IgD-negative memory B cell (primary cell): Measurements from ENCODE around the gene GALNT9. TPM values are rescaled to one million over a fixed set of nuclear protein-coding genes. Genes with fewer than 3 reads are reported as not detected.
"Not testable (repeated sequence)": the region's sequence is repeated elsewhere in the genome, so short reads cannot be mapped to it uniquely, and the experiment has no call there.

ENCODE experiments used
- H3K27ac Mint-ChIP-seq, 3 donors: one replicate each; pipeline ENCODE4 v1.8.0; 2020 to 2022; ENCODE audit warnings: mild to moderate bottlenecking in 3 of 3, mixed read lengths in 3 of 3, moderate library complexity in 1 of 3
- H3K27me3 Mint-ChIP-seq: one replicate; pipeline ENCODE4 v1.8.0; 2021; ENCODE audit warnings: mixed read lengths
- H3K36me3 Mint-ChIP-seq: one replicate; pipeline ENCODE4 v1.8.0; 2020; ENCODE audit warnings: mild to moderate bottlenecking, mixed read lengths
- H3K4me1 Mint-ChIP-seq, 3 donors: one replicate each; pipeline ENCODE4 v1.8.0; 2020 to 2022; ENCODE audit warnings: mixed read lengths in 3 of 3, mild to moderate bottlenecking in 1 of 3
- H3K4me3 Mint-ChIP-seq, 4 donors: one replicate each; pipeline ENCODE4 v1.8.0; 2020 to 2022; ENCODE audit warnings: mild to moderate bottlenecking in 4 of 4, mixed read lengths in 4 of 4, moderate library complexity in 3 of 4
- H3K9me3 Mint-ChIP-seq, 3 donors: one replicate each; pipeline ENCODE4 v1.8.0; 2020 to 2021; ENCODE audit warnings: mixed read lengths in 3 of 3, mild to moderate bottlenecking in 1 of 3
- polyA plus RNA-seq: library from polyadenylated mRNA; unstranded; fragments of 300-500 nt; fragmentation: Illumina TruSeq; gene quantifications from one replicate; pipeline ENCODE4 v1.2.3, GENCODE V29; 2021

The GALNT9 gene
- polyA plus RNA-seq, 1 donor from 2014 or later = 1.5 TPM

DNA sequence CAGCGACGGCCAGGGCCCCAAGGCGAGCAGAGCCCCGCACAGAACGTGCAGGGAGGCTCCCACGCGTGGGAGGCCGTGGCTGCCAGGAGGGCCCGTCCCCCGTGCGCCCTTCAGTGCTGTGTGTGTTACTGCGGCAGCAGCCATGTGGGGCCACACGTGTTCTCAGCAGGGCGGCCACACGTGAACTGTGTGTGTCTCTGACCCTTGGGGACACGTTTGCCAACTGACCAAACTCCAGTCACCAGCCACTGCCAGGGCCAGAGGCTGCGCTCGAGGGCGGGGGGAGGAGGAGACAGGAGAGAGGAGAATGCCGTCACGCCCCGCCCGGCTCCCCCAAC, 57.7 kb downstream of the GALNT9 start:
- Mint-ChIP-seq H3K27me3 (peaks cover 3% of the 10 kb centered on the region), H3K4me1 (no peaks in the 10 kb centered on the region), H3K9me3 (no peaks in the 10 kb centered on the region), H3K4me3 (no peak overlapping the region), H3K36me3 (no peaks in the 10 kb centered on the region), H3K27ac (no peak overlapping the region)

DNA sequence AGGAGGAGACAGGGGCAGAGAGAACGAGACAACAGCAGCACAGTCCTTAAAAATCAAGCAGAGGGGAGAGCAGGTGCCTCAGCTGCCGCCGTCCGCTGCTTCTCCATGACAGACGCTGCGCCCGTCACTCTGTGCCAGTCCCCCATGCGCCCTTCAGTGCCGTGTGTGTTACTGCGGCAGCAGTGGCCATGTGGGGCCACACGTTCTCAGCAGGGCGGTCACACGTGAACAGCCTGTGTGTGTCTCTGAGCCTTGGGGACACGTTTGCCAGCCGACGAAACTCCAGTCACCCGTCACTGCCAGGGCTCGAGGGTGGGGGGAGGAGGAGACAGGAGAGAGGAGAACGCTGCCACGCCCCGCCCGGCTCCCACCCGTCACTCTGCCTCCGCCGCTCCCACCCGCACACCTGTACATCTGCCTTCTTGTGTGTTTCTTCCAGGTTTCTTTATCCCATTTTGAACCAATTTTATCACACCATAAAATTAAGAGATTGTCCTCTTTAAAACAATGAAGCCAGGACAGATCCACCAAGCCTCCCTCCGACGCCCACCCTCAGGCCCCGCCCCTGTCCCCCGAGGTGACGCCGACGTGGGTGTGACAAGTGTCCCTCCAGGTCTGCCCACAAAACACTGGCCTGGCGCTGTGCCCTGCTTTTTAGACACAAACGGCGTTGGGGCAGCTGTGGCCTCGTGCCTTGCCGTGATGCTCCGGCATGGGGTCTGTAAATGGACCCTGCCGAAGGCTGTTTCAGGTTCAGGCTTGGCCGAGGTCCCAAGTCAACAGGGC, 58.2 kb downstream of the GALNT9 start:
- peak overlapping the region in 1 of 3 donors; percentile 78 for H3K27ac Mint-ChIP-seq
- no peaks in the 10 kb centered on the region for H3K9me3 Mint-ChIP-seq
- H3K4me3 Mint-ChIP-seq = no peak overlapping the region
- H3K27me3 Mint-ChIP-seq = no peaks in the 10 kb centered on the region
- no peaks in the 10 kb centered on the region for H3K36me3 Mint-ChIP-seq
- H3K4me1 Mint-ChIP-seq = no peaks in the 10 kb centered on the region

DNA sequence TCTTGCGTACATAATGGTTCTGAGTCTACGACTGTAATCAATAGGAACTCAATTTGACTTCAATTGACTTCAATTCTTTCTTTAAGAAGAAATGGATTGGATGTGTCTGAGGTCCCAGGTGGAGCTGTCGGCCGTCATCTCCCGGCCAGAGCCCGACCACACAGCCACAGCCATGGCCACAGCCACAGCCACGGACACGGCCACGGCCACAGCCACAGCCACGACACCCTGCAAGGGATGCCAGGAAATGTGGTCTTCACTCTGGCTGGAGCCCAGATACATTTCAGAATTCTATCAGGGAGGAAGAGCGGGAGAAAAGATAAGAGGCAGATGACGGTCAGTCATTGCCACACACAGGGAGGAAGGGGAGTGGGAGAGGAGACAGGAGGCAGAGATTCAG, 58.9 kb downstream of the GALNT9 start:
- H3K4me1 Mint-ChIP-seq = no peaks in the 10 kb centered on the region
- peak overlapping the region in 1 of 3 donors; percentile 78 for H3K27ac Mint-ChIP-seq

DNA sequence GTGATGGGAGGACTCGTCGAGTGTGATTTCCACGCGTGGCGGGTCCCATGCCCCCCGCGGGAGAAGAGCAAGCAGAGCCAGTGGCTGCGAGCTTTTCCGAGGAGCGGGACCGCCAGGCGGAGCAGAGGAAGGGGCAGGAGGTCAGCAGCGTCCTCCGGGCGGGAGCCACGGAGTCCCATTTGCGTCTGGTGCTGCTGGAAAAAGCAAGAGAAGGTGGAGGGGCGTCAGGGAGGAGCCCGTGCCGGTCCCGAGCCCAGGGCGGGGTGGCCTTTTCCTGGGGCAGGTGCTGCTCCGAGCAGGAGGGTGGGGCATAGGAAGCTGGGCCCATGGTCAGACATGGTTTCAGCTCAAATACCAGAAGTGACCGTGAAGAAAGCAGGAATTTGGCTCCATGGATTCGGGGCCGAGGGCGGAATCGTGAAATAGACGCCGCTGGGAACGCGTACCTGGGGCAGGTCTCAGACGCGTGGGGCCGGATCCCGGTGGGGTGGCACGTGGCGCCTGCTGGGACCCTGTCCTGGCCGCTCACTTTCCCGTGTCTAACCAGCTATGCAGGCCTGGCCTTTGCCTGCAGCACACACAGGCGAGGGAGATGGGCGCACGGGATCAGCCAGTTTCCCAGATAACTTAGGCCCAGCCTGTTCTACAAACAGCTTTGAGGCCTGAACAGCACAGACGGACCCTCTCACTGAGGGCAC, 60.0 kb downstream of the GALNT9 start:
- H3K9me3 Mint-ChIP-seq = no peaks in the 10 kb centered on the region
- H3K4me3 Mint-ChIP-seq = no peak overlapping the region
- H3K36me3 Mint-ChIP-seq = no peaks in the 10 kb centered on the region
- H3K4me1 Mint-ChIP-seq = no peaks in the 10 kb centered on the region
- no peak overlapping the region for H3K27ac Mint-ChIP-seq
- H3K27me3 Mint-ChIP-seq = no peaks in the 10 kb centered on the region

More for the DNA sequence above, 58.9 kb downstream of the GALNT9 start:
- H3K9me3 Mint-ChIP-seq = no peaks in the 10 kb centered on the region
- H3K36me3 Mint-ChIP-seq = no peaks in the 10 kb centered on the region
- H3K27me3 Mint-ChIP-seq = no peaks in the 10 kb centered on the region
- H3K4me3 Mint-ChIP-seq = no peak overlapping the region

DNA sequence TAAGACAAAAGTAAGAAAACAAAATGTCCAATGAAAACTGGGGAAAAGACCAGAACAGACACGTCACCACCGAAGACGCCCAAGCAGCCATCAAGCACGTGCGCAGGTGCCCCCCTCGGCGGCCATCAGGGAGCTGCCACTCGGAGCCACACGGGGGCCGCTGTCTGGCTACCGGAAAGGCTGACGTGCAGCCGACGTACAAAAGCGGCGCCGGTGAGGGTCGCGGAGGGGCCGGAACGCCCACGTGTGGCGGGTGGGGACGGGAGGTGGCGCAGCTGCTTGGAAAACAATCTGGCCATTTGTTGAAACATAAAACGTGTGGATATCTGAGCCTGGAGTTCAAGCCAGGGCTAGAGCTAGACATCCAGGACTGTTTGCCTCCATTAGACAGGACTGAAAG, 60.7 kb downstream of the GALNT9 start:
- H3K4me1 Mint-ChIP-seq = no peaks in the 10 kb centered on the region
- no peak overlapping the region for H3K27ac Mint-ChIP-seq
- H3K9me3 Mint-ChIP-seq = no peaks in the 10 kb centered on the region
- H3K36me3 Mint-ChIP-seq = no peaks in the 10 kb centered on the region
- no peaks in the 10 kb centered on the region for H3K27me3 Mint-ChIP-seq
- H3K4me3 Mint-ChIP-seq = no peak overlapping the region

DNA sequence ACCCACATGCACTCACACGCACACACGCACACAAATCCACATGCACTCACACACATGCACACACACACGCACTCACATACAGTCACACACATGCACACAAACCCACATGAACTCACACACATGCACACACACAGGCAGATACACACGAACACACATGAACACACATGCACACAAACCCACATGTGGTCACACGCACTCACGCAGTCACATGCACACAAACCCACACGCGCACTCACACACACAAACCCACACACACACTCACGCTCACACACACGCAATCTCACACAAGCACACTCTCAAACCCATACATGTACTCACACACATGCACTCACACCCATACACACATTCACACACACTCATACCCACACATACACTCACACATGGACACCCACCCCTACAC, 61.5 kb downstream of the GALNT9 start:
- no peaks in the 10 kb centered on the region for H3K9me3 Mint-ChIP-seq
- no peaks in the 10 kb centered on the region for H3K27me3 Mint-ChIP-seq
- H3K27ac Mint-ChIP-seq = no peak overlapping the region
- peaks cover 0 to 2% (median 0%) of the 10 kb centered on the region in 3 donors for H3K4me1 Mint-ChIP-seq
- H3K36me3 Mint-ChIP-seq = no peaks in the 10 kb centered on the region
- H3K4me3 Mint-ChIP-seq = no peak overlapping the region

DNA sequence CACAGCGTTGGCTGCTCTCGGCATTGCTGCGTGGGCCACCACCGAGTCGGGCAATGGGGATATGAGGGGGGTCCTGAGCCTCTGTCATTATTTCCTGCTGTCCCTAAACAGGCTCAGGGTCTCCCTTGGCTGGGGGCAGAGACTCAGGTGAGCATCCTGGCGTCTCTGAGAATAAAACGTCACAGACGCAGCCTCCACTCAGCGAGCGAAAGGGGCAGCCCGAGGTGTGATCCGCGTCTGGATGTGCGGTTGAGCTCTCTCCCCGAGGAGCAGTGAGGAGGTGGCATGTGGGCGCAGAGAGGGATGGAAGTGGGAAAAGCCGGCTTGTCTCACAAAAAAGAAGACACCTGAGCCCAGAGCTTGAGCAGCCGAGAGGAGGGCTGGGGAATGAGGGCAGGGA, 62.6 kb downstream of the GALNT9 start:
- Mint-ChIP-seq H3K27me3 (no peaks in the 10 kb centered on the region), H3K27ac (no peak overlapping the region), H3K9me3 (no peaks in the 10 kb centered on the region), H3K4me3 (peak overlapping the region in 1 of 4 donors; percentile 27), H3K4me1 (peaks cover 0 to 2% (median 2%) of the 10 kb centered on the region in 3 donors), H3K36me3 (no peaks in the 10 kb centered on the region)

DNA sequence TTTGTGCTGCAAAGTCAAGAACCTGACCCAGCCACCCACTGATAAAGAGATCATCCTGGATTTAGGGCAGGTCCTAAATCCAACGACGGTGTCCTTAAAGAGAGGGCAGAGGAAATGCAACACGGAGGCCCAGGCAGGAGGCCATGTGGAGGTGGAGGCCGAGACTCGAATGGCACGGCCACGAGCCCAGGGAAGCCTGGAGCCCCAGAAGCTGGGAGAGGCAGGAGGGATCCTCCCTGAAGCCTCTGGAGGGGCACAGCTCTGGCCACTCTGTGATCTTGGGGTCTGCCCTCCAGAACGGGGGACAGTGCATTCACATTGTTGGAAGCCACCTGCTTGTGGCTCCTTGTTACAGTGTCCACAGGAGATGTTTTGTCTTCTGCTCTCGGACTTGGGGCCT, 63.0 kb downstream of the GALNT9 start:
- Mint-ChIP-seq H3K27ac (no peak overlapping the region), H3K9me3 (no peaks in the 10 kb centered on the region), H3K27me3 (no peaks in the 10 kb centered on the region), H3K4me1 (peaks cover 0 to 4% (median 2%) of the 10 kb centered on the region in 3 donors), H3K36me3 (no peaks in the 10 kb centered on the region), H3K4me3 (peak overlapping the region in 1 of 4 donors; percentile 52)

DNA sequence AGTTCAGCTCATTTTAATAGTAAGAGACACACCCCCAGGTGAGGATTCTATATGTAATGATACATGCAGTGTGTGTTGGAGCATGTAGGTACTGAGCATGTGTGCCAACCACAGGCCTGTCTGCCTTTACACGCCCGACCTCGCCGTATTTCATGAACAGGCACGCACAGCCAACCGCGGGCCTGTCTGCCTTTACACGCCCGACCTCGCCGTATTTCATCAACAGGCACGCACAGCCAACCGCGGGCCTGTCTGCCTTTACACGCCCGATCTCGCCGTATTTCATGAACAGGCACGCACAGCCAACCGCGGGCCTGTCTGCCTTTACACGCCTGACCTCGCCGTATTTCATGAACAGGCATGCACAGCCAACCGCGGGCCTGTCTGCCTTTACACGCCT, 63.6 kb downstream of the GALNT9 start:
- peak overlapping the region in 1 of 3 donors; percentile 43 for H3K27ac Mint-ChIP-seq
- H3K27me3 Mint-ChIP-seq, H3K9me3 Mint-ChIP-seq, H3K4me1 Mint-ChIP-seq, H3K36me3 Mint-ChIP-seq: not testable (repeated sequence)
- H3K4me3 Mint-ChIP-seq = peak overlapping the region in 1 of 4 donors; percentile 52

DNA sequence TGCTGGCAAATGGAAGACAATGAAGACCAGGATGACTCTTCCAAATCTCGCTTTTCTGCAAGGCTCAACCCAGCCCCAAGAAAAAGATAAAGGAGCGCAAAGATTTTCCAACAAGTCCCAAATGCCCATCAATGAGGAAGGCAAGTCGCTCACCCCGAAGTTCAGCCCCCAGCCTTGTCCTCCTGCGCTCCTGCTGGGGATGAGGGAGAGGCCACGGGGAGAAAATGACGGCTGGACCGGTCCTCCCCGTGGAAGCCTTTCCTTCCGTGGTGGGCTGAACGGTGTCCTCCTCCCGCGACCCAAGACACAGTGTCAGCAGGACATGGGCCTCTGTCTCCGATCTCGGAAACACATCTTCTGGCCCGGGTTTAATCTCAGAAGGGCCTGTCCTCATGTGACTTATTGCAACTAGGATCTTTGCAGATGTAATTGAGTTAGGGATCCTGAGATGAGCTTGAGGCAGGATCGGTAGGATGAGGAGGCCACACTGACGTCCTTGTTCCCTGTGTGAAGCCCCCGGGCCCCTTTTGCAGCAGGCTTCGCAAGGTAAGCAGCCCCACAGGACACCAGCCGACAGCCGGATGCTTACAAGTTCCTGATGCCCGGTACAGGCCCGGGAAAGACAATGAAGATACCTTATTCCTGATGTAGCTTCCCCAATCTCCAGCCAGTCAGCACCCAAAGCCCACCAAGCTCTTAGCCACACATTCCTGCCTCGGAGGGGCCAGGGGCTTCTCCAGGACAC, 64.2 kb downstream of the GALNT9 start:
- Mint-ChIP-seq H3K4me3 (no peak overlapping the region), H3K36me3 (no peaks in the 10 kb centered on the region), H3K27ac (no peak overlapping the region)

DNA sequence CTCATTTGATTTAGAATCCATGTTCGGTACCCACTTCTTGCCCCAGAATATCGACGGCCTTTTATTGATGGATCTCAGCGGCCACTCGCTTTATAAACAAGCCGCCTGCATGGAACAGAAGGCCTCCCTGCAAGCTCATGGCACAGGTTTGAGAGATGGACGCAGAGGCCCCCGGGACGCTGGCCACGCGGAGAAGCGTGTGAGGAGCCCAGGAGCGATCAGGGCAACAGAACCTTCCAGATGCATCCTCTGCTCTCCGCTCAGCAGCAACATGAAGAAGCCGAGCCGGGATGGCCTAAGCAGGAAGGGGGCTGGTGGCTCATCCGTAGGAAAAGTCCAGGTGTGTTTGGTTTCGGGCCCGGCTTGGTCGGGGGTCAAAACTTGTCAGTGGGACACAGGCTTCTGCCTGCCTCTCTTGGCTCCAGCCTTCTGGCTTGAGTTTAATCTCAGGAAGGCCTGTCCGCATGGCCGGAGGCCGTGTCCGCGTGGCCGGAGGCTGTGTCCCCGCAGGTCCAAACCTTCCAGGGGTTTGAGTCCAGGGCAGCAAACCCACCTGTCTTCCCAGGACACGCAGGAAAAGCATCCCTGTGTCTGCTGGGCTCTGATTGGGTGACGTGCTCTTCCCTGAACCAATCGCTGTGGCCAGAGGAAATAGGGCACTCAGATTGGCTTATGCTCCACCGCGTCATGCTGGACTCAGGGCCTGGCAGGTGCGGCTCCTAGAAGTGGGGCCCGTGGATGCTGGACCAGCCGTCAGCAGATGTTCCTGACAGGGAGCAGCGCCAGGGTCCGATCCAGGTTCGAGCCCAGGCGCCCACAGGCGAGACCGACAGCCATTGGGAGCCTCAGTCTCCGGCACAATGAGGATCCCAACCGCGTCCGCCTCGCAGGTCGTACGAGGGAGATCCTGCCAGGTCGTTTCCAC, 65.0 kb downstream of the GALNT9 start:
- H3K4me1 Mint-ChIP-seq = peaks cover 0 to 11% (median 5%) of the 10 kb centered on the region in 3 donors
- H3K9me3 Mint-ChIP-seq = no peaks in the 10 kb centered on the region
- H3K27me3 Mint-ChIP-seq = no peaks in the 10 kb centered on the region
- H3K27ac Mint-ChIP-seq = no peak overlapping the region
- no peaks in the 10 kb centered on the region for H3K36me3 Mint-ChIP-seq
- H3K4me3 Mint-ChIP-seq = peak overlapping the region in 1 of 4 donors; percentile 17

More for the DNA sequence above, 64.2 kb downstream of the GALNT9 start:
- Mint-ChIP-seq H3K27me3 (no peaks in the 10 kb centered on the region), H3K9me3 (no peaks in the 10 kb centered on the region), H3K4me1 (peaks cover 0 to 7% (median 5%) of the 10 kb centered on the region in 3 donors)

DNA sequence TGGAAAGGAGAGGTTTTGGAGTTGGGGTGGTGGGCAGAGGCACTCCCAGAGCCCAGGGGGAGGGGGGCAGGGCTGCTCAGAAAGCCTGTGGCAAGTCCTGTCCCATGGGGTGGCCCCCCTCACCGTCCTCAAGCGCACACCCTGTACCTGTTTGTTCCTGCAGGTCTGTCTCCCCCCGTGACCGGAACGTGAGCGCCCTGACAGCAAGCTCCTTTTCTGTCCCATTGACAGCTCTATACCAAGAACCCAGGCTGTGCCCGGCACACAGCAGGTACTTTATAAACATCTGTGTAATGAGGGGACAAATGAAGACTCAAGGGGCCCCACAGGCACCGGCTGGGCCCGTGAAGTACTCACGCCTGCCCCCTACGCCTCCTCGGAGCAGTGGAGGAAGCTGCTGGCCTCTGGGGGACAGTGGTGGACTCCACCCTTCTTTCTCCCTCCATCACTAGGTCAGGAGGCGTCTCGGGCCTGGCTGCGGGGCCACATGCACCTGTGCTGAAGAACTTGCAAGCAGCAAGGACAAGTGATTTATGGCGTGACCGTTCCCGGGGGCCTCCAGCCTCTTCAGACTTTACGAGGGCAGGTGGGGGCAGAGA, 65.8 kb downstream of the GALNT9 start:
- Mint-ChIP-seq H3K27ac (no peak overlapping the region), H3K9me3 (no peaks in the 10 kb centered on the region), H3K4me1 (peaks cover 0 to 11% (median 5%) of the 10 kb centered on the region in 3 donors), H3K4me3 (peak overlapping the region in 1 of 4 donors; percentile 92), H3K36me3 (no peaks in the 10 kb centered on the region), H3K27me3 (no peaks in the 10 kb centered on the region)

DNA sequence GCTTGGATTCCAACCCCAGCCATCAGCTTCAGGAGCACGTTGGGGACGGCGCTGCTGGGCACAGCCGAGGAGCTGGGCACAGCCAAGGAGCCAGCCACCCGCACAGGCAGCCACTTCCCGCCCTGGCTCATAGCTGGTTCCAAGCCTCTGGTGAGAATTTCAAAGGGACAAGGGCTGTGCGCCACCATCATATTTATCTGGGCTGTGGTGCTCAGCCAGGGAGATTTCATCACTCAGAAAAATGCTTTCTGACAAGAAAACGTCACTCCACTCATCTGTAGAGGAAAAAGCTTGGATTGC, 66.4 kb downstream of the GALNT9 start:
- Mint-ChIP-seq H3K36me3 (no peaks in the 10 kb centered on the region), H3K4me1 (peaks cover 0 to 11% (median 5%) of the 10 kb centered on the region in 3 donors), H3K9me3 (no peaks in the 10 kb centered on the region), H3K27ac (no peak overlapping the region), H3K27me3 (no peaks in the 10 kb centered on the region), H3K4me3 (peak overlapping the region in 1 of 4 donors; percentile 92)
